HCT116 (cell line): Measurements from ENCODE around the gene OVOL3. TPM values are rescaled to one million over a fixed set of nuclear protein-coding genes. Genes with fewer than 3 reads are reported as not detected.

Experiments used
- ATAC-seq: fragments of 200-7000 bp; cut with Tn5 transposase; 2 replicates; pipeline ENCODE4 v1.9.1; 2020; ENCODE audit warnings: mild to moderate bottlenecking, moderate library complexity
- BruUV-seq: library from RNA; stranded (reverse); fragments of 400-500 nt; replicated peaks from 2 replicates; lab custom pipeline; 2021; lab: Mats Ljungman, UMichigan
- CTCF ChIA-PET: fragments of 300-600 bp; sonication (Branson Sonifier 250); formaldehyde crosslinking; loops from one replicate; lab custom pipeline; 2021; ENCODE audit warnings: antibody characterized with exemption; lab: Charles Lee
- POLR2A ChIA-PET: fragments of 300-600, 350-600 bp; sonication (Branson Sonifier 250); formaldehyde crosslinking; loops from one replicate; lab custom pipeline; 2021; ENCODE audit warnings: antibody characterized with exemption; lab: Charles Lee
- RAD21 ChIA-PET, 2 experiments: fragments of 300-600 bp; sonication (Branson Sonifier 250); formaldehyde crosslinking; loops; one replicate each; lab custom pipeline; 2023; ENCODE audit warnings: low total read pairs in 2 of 2; ENCODE audit not compliant: uncharacterized antibody in 2 of 2, unreplicated experiment in 2 of 2, low non-redundant PET in 1 of 2; lab: Charles Lee
- DNase-seq: peaks from one replicate; pipeline ENCODE4 v3.0.0-alpha.2; 2010; ENCODE audit warnings: low read depth, low spot score
- H2AFZ ChIP-seq: fragments of 200-600 bp; shearing (Covaris generic), sonication (generic); 2 replicates; pipeline ENCODE4 v1.6.1; 2017; ENCODE audit warnings: low read depth, mixed run types, mixed read lengths, antibody characterized with exemption, low read length; ENCODE audit not compliant: poor library complexity, severe bottlenecking
- H3K27ac ChIP-seq: 2 replicates; pipeline ENCODE4 v1.5.1; 2012; ENCODE audit warnings: low read depth, low read length
- H3K27me3 ChIP-seq: fragments of 200-600 bp; sonication (generic); 2 replicates; pipeline ENCODE4 v1.6.1; 2016; ENCODE audit warnings: mixed run types, low read length, mixed read lengths; ENCODE audit not compliant: insufficient read depth
- H3K36me3 ChIP-seq, 2 experiments: fragments of 200-500 bp in 1 of 2; fragments of 200-600 bp in 1 of 2; sonication (Bioruptor generic) in 1 of 2; sonication (generic) in 1 of 2; 2 replicates each; pipeline versions ENCODE4 v1.5.1 to v1.6.1; 2014 to 2016; ENCODE audit warnings: low read length in 2 of 2, inconsistent platforms in 1 of 2, mixed read lengths in 1 of 2, mixed run types in 1 of 2; ENCODE audit not compliant: insufficient read depth in 2 of 2, control insufficient read depth in 1 of 2
- H3K4me1 ChIP-seq, 2 experiments: fragments of 200-600 bp in 1 of 2; sonication (generic) in 1 of 2; 2 replicates each; pipeline versions ENCODE4 v1.5.1 to v1.6.1; 2012 to 2017; ENCODE audit warnings: low read length in 2 of 2, inconsistent platforms in 1 of 2, mild to moderate bottlenecking in 1 of 2, mixed read lengths in 1 of 2, mixed run types in 1 of 2, moderate library complexity in 1 of 2; ENCODE audit not compliant: insufficient read depth in 2 of 2, control insufficient read depth in 1 of 2
- H3K4me2 ChIP-seq: fragments of 200-600 bp; sonication (generic); 2 replicates; pipeline ENCODE4 v1.6.1; 2017; ENCODE audit warnings: mixed run types, low read length, mixed read lengths
- H3K4me3 ChIP-seq, 2 experiments: fragments of 200-600 bp in 1 of 2; sonication (generic) in 1 of 2; replicated peaks in 1 of 2; 2 replicates each; pipeline ENCODE4 v1.5.1; 2011 to 2016; ENCODE audit warnings: low read length in 2 of 2, control low read depth in 1 of 2, low read depth in 1 of 2, mild to moderate bottlenecking in 1 of 2, mixed read lengths in 1 of 2, mixed run types in 1 of 2
- H3K79me2 ChIP-seq: fragments of 200-600 bp; sonication (generic); 2 replicates; pipeline ENCODE4 v1.6.1; 2017; ENCODE audit warnings: mild to moderate bottlenecking, mixed run types, low read length, moderate library complexity, mixed read lengths; ENCODE audit not compliant: insufficient read depth
- H3K9ac ChIP-seq: fragments of 200-600 bp; sonication (generic); 2 replicates; pipeline ENCODE4 v1.6.1; 2016; ENCODE audit warnings: low read length, mixed read lengths
- H3K9me2 ChIP-seq: fragments of 200-600 bp; sonication (generic), shearing (Covaris generic); 2 replicates; pipeline ENCODE4 v1.6.1; 2017; ENCODE audit warnings: mixed run types, mild to moderate bottlenecking, moderate library complexity; ENCODE audit not compliant: insufficient read depth
- H3K9me3 ChIP-seq, 2 experiments: fragments of 200-500 bp in 1 of 2; fragments of 200-600 bp in 1 of 2; sonication (Bioruptor generic) in 1 of 2; sonication (generic) in 1 of 2; 2 replicates each; pipeline ENCODE4 v1.6.1; 2014 to 2017; ENCODE audit warnings: low read length in 2 of 2, mixed read lengths in 2 of 2, inconsistent platforms in 1 of 2, low read depth in 1 of 2, mild to moderate bottlenecking in 1 of 2, mixed run types in 1 of 2, moderate library complexity in 1 of 2; ENCODE audit not compliant: control insufficient read depth in 1 of 2, insufficient read depth in 1 of 2
- H4K20me1 ChIP-seq: fragments of 200-600 bp; sonication (generic), shearing (Covaris generic); 2 replicates; pipeline ENCODE4 v1.6.1; 2017; ENCODE audit warnings: mixed run types, mild to moderate bottlenecking, moderate library complexity; ENCODE audit not compliant: insufficient read depth
- ATF3 ChIP-seq: IDR thresholded peaks from 2 replicates; pipeline ENCODE4 v1.6.1; 2012
- CBX3 ChIP-seq: IDR thresholded peaks from 2 replicates; pipeline ENCODE4 v1.6.1; 2012; ENCODE audit warnings: low read depth
- EGR1 ChIP-seq: IDR thresholded peaks from 2 replicates; pipeline ENCODE4 v1.6.1; 2012; ENCODE audit warnings: low read depth
- ELF1 ChIP-seq: IDR thresholded peaks from 2 replicates; pipeline ENCODE4 v1.6.1; 2012; ENCODE audit warnings: low read depth, borderline replicate concordance
- JUND ChIP-seq: IDR thresholded peaks from 2 replicates; pipeline ENCODE4 v1.6.1; 2012
- POLR2AphosphoS5 ChIP-seq: IDR thresholded peaks from 2 replicates; pipeline ENCODE4 v1.6.1; 2011; ENCODE audit warnings: mild to moderate bottlenecking, low read depth, low read length, moderate library complexity
- RAD21 ChIP-seq: IDR thresholded peaks from 2 replicates; pipeline ENCODE4 v1.6.1; 2012; ENCODE audit warnings: low read depth, mild to moderate bottlenecking
- SIN3A ChIP-seq: IDR thresholded peaks from 2 replicates; pipeline ENCODE4 v1.6.1; 2012; ENCODE audit warnings: low read depth
- TCF7L2 ChIP-seq: IDR thresholded peaks from 2 replicates; pipeline ENCODE4 v1.7.0; 2011; ENCODE audit warnings: borderline replicate concordance, inconsistent platforms; ENCODE audit not compliant: insufficient read depth, insufficient read length; ENCODE audit errors: extremely low read depth
- ZNF274 ChIP-seq: fragments of 200-500 bp; sonication (Bioruptor generic); IDR thresholded peaks from 2 replicates; pipeline ENCODE4 v1.6.1; 2014; ENCODE audit warnings: mild to moderate bottlenecking, low read depth, low read length, inconsistent platforms
- intact Hi-C: fragments of 100-400 bp; cut with micrococcal nuclease; formaldehyde crosslinking; loops from 2 replicates; pipeline ENCODE4 v1.10.0; 2022
- total RNA-seq: library from RNA; stranded (reverse); gene quantifications from one replicate; pipeline ENCODE4 v1.2.1, GENCODE V29; 2021; ENCODE audit not compliant: unreplicated experiment
- TF ChIP-seq, protein P1 (sequence below): IDR thresholded peaks from 2 replicates; pipeline ENCODE4 v1.6.1; 2011; ENCODE audit warnings: mild to moderate bottlenecking, low read length, moderate library complexity; ENCODE audit not compliant: insufficient replicate concordance; ENCODE audit errors: extremely low read depth

The OVOL3 gene
- total RNA-seq, 1 experiment from 2014 or later: not detected

DNA sequence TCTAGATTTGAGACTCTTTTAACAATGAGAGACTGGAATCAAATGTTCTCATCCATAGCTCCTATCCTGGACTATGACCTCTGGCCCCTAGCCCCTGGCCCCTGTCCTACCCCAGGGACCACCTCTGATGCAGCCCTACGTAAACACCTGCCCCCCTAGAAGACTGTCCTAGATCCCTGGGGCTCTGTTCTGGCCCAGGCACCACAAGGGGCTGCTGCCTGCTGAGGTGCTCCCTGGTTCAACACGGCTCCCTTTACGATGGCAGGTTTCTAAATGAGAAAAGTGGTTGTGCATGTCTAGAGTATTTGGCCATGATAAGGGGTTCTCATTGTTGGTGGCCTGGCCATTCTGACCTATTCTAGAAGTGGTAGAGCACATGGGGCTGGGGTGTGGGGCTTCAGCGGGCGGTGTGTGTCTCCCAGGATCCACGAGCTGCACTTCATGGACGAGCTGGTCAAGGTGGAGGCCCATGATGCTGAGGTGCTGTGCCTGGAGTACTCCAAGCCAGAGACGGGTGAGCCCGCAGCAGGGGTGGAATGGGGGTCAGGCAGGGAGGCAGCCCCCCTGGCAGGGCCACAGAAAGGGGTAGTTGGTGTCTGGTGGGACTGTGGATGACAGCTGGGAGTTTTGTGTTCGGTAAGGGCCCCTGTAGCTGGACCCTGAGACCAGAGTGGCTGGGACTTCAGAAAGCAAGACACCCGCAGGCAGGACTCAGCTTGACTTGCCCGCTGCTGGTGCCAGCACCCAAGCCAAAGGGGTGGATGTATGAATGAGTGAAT is 26.5 kb upstream of the OVOL3 start:
- TF ChIP-seq JUND (no peak), ELF1 (no peak), RAD21 (no peak), ZNF274 (no peak), EGR1 (no peak), CBX3 (no peak), SIN3A (no peak), POLR2AphosphoS5 (no peak), TCF7L2 (no peak), ATF3 (no peak)
- TF ChIP-seq, protein P1, sequence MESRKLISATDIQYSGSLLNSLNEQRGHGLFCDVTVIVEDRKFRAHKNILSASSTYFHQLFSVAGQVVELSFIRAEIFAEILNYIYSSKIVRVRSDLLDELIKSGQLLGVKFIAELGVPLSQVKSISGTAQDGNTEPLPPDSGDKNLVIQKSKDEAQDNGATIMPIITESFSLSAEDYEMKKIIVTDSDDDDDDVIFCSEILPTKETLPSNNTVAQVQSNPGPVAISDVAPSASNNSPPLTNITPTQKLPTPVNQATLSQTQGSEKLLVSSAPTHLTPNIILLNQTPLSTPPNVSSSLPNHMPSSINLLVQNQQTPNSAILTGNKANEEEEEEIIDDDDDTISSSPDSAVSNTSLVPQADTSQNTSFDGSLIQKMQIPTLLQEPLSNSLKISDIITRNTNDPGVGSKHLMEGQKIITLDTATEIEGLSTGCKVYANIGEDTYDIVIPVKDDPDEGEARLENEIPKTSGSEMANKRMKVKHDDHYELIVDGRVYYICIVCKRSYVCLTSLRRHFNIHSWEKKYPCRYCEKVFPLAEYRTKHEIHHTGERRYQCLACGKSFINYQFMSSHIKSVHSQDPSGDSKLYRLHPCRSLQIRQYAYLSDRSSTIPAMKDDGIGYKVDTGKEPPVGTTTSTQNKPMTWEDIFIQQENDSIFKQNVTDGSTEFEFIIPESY: no peak
- intact Hi-C loops: no loop called here
- peaks cover 25 to 50% of the 10 kb centered on the region in 2 experiments for H3K36me3 ChIP-seq
- H3K27ac ChIP-seq: no peak overlapping the region
- H3K9ac ChIP-seq: no peak overlapping the region
- H3K9me2 ChIP-seq: no peaks in the 10 kb centered on the region
- DNase-seq (no peak), ATAC-seq (no peak)
- H3K79me2 ChIP-seq: no peaks in the 10 kb centered on the region
- ChIA-PET POLR2A (no interaction called here), RAD21 (no interaction called here), CTCF (no interaction called here)
- H3K4me1 ChIP-seq: no peaks in the 10 kb centered on the region
- H3K27me3 ChIP-seq: no peaks in the 10 kb centered on the region
- H4K20me1 ChIP-seq: no peaks in the 10 kb centered on the region
- H3K9me3 ChIP-seq: no peaks in the 10 kb centered on the region
- no TSS peak for BruUV-seq
- no peak overlapping the region for H3K4me3 ChIP-seq
- H3K4me2 ChIP-seq: no peak overlapping the region
- no peak overlapping the region for H2AFZ ChIP-seq
